HFFc6 (cell line): ENCODE results near the gene FHL1. TPM values are rescaled to one million over a fixed set of nuclear protein-coding genes. Genes with fewer than 3 reads are reported as not detected.
A peak's percentile ranks its signal among the peaks of the same experiment; 100 is the strongest.

Experiments used
- DNase-seq: peaks from one replicate; pipeline ENCODE4 v3.0.0-alpha.2; 2018
- H3K27ac Mint-ChIP-seq: 2 replicates; pipeline ENCODE4 v1.8.0; 2020; ENCODE audit warnings: mild to moderate bottlenecking, mixed read lengths
- H3K27me3 Mint-ChIP-seq: 2 replicates; pipeline ENCODE4 v1.8.0; 2021; ENCODE audit warnings: mild to moderate bottlenecking, moderate library complexity, mixed read lengths; ENCODE audit not compliant: insufficient read depth
- H3K36me3 Mint-ChIP-seq: 2 replicates; pipeline ENCODE4 v1.8.0; 2021; ENCODE audit warnings: low read depth, mixed read lengths
- H3K4me1 Mint-ChIP-seq: 2 replicates; pipeline ENCODE4 v1.8.0; 2020; ENCODE audit warnings: low read depth, mixed read lengths
- H3K4me3 Mint-ChIP-seq: 2 replicates; pipeline ENCODE4 v1.8.0; 2020; ENCODE audit warnings: mild to moderate bottlenecking, moderate library complexity, mixed read lengths
- H3K9me3 Mint-ChIP-seq: 2 replicates; pipeline ENCODE4 v1.8.0; 2020; ENCODE audit warnings: mild to moderate bottlenecking, mixed read lengths
- CTCF ChIP-seq: fragments of 200-600 bp; sonication (generic); IDR thresholded peaks from 2 replicates; pipeline ENCODE4 v1.5.0; 2021; ENCODE audit warnings: antibody characterized with exemption, mild to moderate bottlenecking
- total RNA-seq, 6 experiments: library from RNA; stranded (reverse); fragmentation: NEBNext Ultra II Directional; extraction: Animal tissue kit (Norgen Biotek cat#: 25700); gene quantifications; 2 replicates in 1 of 6; 3 replicates in 5 of 6; pipeline ENCODE4 v1.2.3, GENCODE V29; 2021

The FHL1 gene
- total RNA-seq, 6 experiments from 2014 or later = 409 to 808 (median 455) TPM

- no peak overlapping the region for H3K4me3 Mint-ChIP-seq
- H3K27me3 Mint-ChIP-seq = no peaks in the 10 kb centered on the region
- no peaks in the 10 kb centered on the region for H3K9me3 Mint-ChIP-seq
- no peak for TF ChIP-seq CTCF
- H3K36me3 Mint-ChIP-seq = no peaks in the 10 kb centered on the region
- no peak overlapping the region for H3K27ac Mint-ChIP-seq
- no peak for DNase-seq
- peaks cover 16% of the 10 kb centered on the region for H3K4me1 Mint-ChIP-seq
Observed at GRCh38 chrX:136157187-136157586, 9.9 kb downstream of the FHL1 start.

- peaks cover 28% of the 10 kb centered on the region for H3K4me1 Mint-ChIP-seq
- no peak for TF ChIP-seq CTCF
- H3K27ac Mint-ChIP-seq = no peak overlapping the region
- H3K9me3 Mint-ChIP-seq = no peaks in the 10 kb centered on the region
- DNase-seq = no peak
- no peaks in the 10 kb centered on the region for H3K27me3 Mint-ChIP-seq
- no peak overlapping the region for H3K4me3 Mint-ChIP-seq
- H3K36me3 Mint-ChIP-seq = no peaks in the 10 kb centered on the region
Observed at GRCh38 chrX:136158685-136159084, 11.4 kb downstream of the FHL1 start.

- DNase-seq = no peak
- H3K27ac Mint-ChIP-seq = no peak overlapping the region
Observed at GRCh38 chrX:136159611-136160025, 12.3 kb downstream of the FHL1 start.

GRCh38 chrX:136162827-136163570 lies 15.7 kb downstream of the FHL1 start:
- H3K4me3 Mint-ChIP-seq = peak overlapping the region; percentile 45; the same call in 1 of the 2 replicates
- no peaks in the 10 kb centered on the region for H3K9me3 Mint-ChIP-seq
- H3K27ac Mint-ChIP-seq = peak overlapping the region; percentile 72
- no peaks in the 10 kb centered on the region for H3K36me3 Mint-ChIP-seq
- H3K27me3 Mint-ChIP-seq = no peaks in the 10 kb centered on the region
- peaks cover 48% of the 10 kb centered on the region for H3K4me1 Mint-ChIP-seq
- peak; percentile 78 for TF ChIP-seq CTCF
- peak; percentile 53 for DNase-seq

More at GRCh38 chrX:136159611-136160025, 12.3 kb downstream of the FHL1 start:
- H3K36me3 Mint-ChIP-seq = no peaks in the 10 kb centered on the region
- H3K9me3 Mint-ChIP-seq = no peaks in the 10 kb centered on the region
- H3K4me3 Mint-ChIP-seq = no peak overlapping the region
- H3K27me3 Mint-ChIP-seq = no peaks in the 10 kb centered on the region
- peaks cover 33% of the 10 kb centered on the region for H3K4me1 Mint-ChIP-seq
- TF ChIP-seq CTCF = no peak

- Mint-ChIP-seq H3K27ac (peak overlapping the region; percentile 72), H3K36me3 (no peaks in the 10 kb centered on the region), H3K27me3 (no peaks in the 10 kb centered on the region), H3K9me3 (no peaks in the 10 kb centered on the region), H3K4me1 (peaks cover 46% of the 10 kb centered on the region), H3K4me3 (peak overlapping the region; percentile 45)
- TF ChIP-seq CTCF = no peak
- peak; percentile 26 for DNase-seq
Observed at GRCh38 chrX:136163689-136164088, 16.4 kb downstream of the FHL1 start.
